Measurements from ENCODE around the gene HJURP.

The HJURP gene

DNA sequence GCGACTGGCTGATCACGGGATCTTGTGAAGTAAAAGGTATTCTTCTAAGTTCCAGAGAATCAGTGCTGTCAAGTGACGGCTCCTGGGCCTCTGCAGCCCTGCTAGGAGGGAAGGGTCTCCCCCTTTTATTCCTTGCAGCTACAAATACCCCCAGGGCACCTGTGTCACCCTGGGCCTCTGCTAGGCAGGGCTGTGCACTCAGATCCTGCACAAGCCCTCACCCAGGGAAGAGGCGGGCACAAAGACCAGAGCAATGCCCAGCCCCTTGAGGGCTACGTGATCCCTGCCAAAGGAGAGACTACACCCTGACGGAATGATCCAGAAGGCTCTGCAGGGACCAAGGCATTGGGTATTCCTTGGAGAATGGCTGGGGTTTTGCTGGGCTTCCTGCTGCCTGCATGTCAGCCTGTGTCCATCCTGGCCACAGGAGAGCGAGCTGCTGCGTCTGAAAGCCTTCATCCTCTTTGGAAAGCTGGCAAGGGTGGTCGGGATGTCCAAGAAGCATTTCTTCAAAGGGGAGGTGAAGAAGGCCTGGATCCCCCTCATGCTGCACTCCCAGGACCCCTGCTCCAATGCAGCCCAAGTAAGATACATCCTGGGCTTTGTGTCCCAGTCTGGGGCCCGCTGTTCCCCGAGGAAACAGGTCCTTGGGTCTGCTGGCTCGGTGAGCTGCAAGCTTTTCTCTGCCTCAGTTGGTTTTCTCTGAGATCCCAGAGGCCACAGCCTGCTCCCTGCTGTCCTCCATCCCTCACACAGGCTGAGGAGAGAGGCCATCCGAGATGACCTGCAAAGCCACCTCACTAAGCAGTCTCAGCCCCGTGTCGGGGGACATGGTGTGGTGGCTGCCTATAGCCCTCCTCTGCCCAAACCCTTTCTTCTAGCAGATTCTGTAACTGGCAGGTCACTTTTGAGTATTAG is 24.9 kb downstream of the HJURP start:
- DNase-seq = no peak

GRCh38 chr2:233828546-233829192 is 25.7 kb downstream of the HJURP start:
- no peak for DNase-seq

GRCh38 chr2:233824373-233824772 is 30.0 kb downstream of the HJURP start:
- DNase-seq = no peak

DNA sequence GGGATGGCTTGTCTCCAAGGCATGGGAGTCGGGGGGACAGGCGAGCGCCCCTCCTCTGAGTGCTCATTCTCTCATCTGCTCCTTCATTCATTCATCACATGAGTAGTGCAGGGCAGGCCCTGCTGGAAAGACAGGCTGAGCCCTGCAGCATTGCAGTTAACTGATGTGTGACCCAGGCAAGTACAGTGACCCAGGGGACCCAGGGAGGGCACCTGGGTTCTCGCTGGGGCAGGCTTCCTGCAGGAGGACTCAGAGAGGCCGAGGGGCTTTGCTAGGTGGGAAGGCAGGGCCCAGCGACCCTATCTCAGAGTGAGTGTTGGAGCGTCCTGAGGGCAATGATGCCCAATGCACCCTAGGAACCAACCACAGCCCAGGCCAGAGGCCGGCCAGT is 30.6 kb downstream of the HJURP start:
- DNase-seq = no peak

GRCh38 chr2:233822781-233823730 is 31.3 kb downstream of the HJURP start:
- no peak for DNase-seq

DNA sequence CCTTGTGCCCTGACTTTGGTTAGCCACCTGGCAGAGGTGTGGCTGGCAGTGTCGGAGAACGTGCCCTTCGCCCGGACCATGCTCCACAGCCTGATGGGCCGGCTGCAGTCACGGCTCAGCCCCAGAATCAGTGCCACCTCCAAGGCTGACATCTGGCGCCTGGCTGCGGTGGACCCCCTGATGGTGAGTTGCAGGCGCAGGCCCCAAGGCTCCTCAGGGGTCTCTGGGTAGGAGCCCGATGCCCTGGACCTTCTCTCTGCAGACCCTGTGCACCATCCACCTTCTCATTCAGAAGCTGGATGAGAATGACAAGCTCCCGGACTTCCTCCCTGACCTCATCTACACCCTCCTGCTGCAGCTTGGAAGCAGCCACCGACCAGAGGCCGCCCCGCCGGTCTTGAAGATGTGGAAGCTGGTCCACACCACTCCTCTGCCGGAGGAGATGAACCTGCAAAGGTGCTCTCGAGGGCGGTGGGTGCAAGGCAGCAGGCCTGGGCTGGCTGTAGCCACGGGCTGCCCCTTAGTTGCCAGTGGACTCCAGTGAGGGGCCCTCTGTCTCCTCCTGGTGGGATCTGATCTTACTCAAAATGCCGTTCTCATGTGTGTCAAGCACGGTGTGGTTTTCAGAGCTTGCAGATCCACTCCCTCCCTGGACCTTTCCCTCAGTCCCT is 32.1 kb downstream of the HJURP start:
- DNase-seq = no peak

- DNase-seq = no peak
Observed at GRCh38 chr2:233821709-233822100, 32.6 kb downstream of the HJURP start.

DNA sequence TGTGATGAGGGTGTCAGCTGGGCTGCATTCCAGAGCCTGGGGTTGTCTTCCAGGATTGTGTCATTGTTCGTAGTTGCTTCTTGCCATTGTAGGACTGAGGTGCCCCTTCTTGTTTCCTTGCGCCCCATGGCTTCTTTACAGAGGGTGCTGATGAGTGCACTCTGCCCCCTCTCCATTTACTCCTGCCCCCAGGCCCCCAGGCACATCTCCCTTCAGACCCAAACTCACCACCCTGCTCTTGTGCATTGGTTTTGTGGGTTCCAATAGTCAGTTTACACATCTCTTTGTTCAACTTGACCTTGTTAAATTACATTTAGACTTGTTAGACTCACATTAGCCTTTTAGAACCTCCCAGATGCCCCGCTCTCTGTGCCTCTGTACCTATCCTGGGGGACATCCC is 33.1 kb downstream of the HJURP start:
- DNase-seq = no peak

DNA sequence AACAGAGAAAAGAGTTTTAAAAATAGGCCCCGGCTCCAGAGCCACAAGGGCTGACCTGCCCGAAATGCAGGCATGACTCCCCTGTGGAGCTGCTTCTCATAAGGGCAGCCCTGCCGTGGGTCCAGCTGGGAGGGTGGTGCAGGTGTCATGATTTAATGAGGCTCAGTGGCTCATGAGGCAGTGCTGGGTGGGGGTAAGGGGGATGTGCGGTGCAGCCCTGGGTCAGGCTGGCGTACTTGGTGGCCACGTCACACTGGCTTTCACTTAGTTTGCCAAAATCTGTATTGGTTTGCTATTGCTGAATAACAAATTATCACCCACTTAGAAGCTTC is 33.6 kb downstream of the HJURP start:
- no peak for DNase-seq

GRCh38 chr2:233819884-233820773 is 34.2 kb downstream of the HJURP start:
- no peak for DNase-seq

DNA sequence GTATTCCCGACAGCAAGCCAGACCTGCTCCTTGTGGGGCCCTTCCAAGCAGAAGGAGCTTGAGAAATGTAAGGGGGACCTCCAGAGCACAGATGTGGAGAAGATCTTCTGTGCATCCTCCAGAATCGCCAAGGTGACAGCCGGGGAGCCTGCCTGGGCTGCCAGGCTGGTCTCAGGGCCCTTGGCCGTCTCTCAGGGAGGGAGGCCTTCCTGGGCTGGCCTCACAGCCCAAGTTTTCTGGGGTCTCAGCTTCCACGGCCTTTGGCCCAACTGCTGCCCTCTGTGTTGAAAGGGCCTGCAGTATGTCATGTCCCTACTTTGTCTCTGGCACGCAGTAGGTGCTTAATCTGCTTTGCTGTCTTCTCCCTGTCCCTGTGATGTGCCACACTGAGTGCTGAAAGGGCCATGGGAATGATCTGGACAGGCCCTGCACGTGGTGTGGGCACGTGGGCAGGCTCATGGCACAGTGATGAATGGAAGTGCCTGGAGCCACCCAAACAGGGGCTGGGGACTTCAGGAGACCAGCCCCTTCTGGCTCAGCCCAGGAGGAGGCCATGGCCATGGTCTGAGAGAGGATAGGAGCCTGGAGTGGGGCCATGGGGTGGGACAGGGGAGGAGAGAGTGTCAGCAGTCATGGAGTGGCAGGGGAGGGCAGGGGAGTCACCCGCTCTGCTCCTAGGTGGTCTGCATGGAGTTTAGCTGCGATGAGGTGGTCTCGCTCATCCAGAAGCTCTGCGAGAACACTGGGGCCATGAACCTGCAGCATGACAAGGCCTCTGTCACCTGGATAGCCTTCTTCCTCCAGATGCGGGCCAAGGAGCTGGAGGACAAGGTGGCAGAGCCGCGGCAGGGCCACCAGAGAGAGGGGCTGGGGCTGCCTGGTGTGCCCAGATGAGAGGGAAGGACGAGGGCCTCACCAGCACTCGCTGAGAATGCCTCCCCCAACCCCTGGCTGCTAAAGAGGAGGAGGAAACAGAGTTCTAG is 35.4 kb downstream of the HJURP start:
- DNase-seq = no peak

GRCh38 chr2:233817995-233818638 is 36.2 kb downstream of the HJURP start:
- no peak for DNase-seq

- DNase-seq = no peak
Observed at GRCh38 chr2:233817361-233817911, 36.9 kb downstream of the HJURP start.

DNA sequence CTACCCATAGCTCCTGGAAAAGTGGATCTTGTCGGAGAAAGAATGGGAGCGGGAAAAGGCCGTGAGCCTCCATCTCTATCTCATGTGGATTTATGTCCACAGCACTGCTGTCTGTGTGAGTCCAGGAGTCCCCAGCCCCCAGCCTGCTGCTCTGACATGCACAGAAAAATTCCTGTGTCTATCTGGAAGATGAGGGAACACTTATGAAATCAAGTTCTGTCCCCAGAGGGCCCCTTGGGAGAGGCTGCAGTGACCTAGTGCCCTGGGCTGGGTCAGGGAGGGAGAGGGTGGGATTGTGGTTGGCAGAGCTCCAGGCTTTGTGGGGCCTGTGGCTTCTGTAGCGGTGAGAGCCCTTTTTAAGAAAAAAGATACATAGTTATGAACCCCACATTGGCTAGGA is 37.6 kb downstream of the HJURP start:
- DNase-seq = no peak

DNA sequence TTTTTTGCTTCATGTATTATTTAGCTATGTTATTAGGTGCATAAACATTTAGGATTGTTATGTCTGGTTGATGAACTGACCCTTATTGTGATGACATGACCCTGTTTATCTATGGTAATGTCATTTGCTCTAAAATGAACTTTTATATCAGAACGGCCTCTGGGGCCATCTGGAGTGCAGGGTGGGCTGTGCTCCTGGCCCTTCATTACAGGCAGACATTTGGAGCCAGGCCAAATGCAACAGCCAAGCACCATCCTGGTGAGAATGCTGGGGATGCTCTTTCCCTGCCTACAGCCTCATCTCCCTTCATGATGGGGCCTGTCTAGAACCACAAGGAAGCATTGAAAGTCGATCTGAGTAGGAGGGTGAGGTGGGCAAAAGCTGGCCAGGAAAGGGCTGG is 38.0 kb downstream of the HJURP start:
- peak; percentile 4 for DNase-seq

GRCh38 chr2:233815861-233816260 is 38.5 kb downstream of the HJURP start:
- no peak for DNase-seq

DNA sequence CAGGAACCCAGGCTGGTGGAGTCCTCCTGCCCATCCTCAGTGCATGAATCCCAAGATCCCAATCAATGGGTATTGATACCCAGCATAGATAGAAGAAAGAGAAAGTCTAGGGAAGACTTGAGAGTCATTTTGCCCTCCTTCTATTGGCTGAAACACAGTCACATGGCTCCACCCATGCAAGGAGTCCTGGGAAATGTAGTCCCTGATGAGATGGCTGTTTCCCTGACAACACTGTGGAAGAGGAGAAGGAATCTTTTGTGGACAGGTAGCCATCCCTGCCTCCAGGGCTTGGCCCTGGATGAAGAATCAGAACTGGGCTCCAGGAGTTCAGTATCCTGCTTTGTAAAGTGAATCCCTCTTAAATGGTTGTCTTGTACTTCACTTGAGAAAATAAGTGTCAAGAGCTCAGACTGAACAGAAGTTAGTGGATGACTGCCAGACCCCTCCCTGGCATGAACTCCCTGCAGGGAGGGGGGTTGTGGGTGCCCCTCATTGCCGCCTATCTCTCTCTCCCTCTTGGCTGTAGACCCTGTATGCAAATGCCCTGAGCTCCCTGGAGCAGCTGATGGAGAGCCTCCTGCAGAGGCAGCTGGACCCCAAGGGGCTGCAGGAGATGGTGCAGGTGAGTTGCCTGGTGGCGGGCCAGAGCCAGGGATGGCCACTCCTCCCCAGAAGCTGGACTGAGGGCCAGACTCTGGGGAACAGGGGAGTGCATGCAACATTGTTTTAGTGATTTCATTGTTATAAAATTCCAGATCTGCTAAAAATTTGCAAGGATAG is 40.1 kb downstream of the HJURP start:
- DNase-seq = no peak

DNA sequence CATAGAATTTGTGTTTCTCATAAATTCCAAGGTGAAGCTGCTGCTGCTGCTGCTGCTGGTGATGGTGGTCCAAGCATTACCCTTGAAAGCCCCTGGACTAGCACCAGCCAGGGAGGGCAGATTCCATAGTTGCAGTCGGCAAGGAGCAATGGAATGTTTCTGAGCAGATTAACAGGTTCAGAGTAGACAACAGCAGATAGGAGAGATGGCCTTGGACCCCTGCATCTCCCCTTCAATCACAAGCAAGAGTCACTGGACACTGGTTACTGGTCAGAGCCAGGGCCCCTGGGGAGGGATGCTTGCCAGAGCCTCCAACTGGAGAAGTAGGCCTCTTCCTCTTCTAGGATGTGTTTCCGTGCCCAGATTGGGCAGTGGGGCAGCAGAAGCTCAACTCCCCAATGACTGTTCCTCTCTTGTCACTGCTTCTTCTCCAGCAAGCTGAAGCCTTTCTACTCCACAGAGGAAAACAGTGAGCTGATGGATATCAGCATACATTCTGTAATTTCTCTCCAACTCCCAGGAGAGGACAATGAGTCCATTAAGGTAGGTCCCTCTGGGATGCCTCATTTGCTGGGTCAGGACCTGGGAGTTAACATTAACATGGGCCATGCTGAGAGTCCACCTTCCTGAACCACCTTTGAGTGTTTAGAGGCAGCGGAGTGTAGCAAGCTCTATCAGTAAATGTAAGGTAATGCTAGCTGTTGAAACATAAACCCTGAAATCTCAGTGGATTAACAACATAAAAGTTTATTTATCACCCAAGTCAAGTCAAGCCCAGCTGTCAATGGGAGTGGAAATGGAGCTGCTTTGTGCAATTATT is 40.9 kb downstream of the HJURP start:
- no peak for DNase-seq
